GM12865 (cell line): ENCODE measurements around the gene CERS6.
A peak's percentile ranks its signal among the peaks of the same experiment; 100 is the strongest.

Experiments used
- DNase-seq: peaks from one replicate; pipeline ENCODE4 v3.0.0; 2010; ENCODE audit warnings: low read depth
- H3K4me3 ChIP-seq: 2 replicates; pipeline ENCODE4 v1.5.1; 2011; ENCODE audit warnings: mild to moderate bottlenecking, low read depth, low read length, control low read depth
- TF ChIP-seq, protein P1 (sequence below): IDR thresholded peaks from 2 replicates; pipeline ENCODE4 v1.5.1; 2011; ENCODE audit warnings: low read length, control low read depth, low read depth, inconsistent platforms; ENCODE audit not compliant: insufficient read depth; ENCODE audit errors: missing control alignments

CERS6 gene

DNA sequence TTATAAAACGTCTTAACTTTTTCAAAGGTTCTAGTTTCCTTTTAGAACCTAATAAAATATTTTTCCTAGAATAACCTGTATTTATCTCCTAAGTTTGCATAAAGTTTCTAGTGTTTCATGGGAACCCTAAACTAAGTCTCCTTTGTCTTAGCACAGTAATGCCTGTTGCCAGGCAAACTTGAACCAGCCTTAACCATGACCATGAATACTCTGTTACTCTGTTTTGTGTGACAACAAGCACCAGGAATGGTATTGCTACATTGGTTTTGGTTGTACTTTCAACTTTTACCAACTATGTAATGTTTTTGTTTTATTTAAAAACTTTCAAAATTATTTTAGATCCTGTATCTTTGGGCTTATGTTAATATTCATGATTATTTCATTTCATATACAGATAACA lies 137.6 kb downstream of the CERS6 start:
- TF ChIP-seq, protein P1, sequence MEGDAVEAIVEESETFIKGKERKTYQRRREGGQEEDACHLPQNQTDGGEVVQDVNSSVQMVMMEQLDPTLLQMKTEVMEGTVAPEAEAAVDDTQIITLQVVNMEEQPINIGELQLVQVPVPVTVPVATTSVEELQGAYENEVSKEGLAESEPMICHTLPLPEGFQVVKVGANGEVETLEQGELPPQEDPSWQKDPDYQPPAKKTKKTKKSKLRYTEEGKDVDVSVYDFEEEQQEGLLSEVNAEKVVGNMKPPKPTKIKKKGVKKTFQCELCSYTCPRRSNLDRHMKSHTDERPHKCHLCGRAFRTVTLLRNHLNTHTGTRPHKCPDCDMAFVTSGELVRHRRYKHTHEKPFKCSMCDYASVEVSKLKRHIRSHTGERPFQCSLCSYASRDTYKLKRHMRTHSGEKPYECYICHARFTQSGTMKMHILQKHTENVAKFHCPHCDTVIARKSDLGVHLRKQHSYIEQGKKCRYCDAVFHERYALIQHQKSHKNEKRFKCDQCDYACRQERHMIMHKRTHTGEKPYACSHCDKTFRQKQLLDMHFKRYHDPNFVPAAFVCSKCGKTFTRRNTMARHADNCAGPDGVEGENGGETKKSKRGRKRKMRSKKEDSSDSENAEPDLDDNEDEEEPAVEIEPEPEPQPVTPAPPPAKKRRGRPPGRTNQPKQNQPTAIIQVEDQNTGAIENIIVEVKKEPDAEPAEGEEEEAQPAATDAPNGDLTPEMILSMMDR: no peak
- DNase-seq: peak; percentile 50
- no peak overlapping the region for H3K4me3 ChIP-seq

DNA sequence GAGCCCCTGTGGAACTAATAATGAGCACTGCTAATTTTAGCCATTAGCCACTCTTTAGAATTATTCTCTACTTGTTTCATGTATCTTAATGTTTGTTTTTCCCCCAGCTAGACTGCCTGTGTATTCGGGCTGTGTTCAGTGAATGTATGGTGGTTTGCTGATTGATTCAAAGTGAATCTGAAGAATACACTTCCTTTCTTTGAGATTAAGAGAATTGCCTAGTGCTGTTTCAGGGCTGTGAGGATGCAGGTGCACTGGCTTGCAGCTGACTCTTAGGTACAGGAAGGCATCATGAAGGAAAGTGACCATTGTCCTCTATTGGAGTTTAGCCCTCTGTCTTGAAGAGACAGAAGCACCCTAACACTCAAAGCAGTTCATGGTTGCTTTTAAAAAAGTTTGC lies 138.7 kb downstream of the CERS6 start:
- H3K4me3 ChIP-seq: no peak overlapping the region; the same call in 1 of the 2 replicates
- TF ChIP-seq, protein P1: no peak
- DNase-seq: peak; percentile 76

DNA sequence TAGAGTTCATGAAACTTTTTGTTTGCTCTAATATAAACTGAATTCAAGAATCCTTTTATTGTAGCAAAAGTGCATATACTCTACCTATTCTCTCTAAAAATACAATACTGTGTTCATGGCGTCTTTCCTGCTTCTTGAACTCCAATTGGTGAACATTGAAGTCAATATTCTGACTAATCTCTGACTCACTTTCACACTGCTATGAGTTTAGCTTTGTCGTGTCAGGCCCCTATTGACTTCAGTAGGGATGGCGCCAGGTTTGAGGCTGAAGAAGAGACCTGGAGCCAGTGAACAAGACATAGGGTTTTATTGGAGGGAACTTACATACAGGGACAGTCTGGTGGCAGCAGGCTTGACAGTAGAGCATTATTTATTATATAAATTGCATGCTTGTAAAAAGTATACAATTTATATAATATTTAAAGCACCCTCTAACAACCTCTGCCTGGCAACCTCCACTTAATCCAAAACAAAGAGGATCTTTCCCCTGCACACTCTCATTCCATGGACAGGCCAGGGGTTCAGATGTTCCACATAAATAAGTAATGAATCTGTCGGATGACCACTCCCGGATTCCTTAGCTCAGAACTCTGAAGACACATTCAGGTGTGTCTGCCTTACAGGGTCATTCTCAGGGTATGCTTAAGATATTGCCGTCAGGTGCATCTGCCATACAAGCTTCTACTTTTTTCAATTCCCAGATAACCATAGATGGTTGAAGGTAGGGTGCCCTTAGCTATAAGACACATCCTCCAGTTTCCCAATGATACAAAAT lies 141.0 kb downstream of the CERS6 start:
- DNase-seq: no peak
- TF ChIP-seq, protein P1: no peak
- no peak overlapping the region for H3K4me3 ChIP-seq

DNA sequence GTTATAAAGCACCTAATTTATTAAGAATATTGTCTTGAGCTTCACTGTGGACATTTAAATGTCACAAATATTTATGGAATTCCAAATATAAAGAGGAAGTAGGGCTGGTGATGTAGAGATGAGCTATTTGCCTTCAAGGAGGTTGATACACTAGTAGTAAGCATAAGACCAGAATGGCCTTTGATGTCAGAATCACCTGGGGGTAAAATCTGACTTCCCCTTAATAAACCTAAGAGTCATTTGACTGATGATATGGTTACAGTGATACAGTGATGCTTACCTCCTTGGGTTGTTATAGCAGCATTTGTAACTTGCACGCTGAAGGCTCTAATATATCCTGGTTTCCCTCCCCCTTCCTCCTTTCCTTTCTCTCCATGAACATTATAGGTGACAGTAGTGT lies 143.7 kb downstream of the CERS6 start:
- DNase-seq: no peak
- TF ChIP-seq, protein P1: no peak
- no peak overlapping the region for H3K4me3 ChIP-seq

DNA sequence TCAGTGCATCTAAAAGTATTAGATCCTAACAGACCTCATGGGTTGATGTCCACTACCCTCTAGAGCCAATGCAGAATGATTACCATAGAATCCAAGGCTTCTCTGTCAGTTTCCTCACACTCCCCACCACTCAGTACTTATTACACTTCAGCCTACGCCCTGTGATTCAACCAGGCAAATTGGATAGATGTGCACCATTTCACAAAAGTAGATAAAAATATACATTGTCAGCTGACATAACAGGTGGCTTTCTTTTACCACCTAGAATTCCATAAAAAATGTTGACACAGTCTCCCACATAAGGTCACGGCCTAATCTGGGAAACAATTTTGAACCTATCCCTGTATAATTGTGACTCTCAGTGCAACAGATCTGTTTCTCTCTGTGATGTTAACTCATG lies 144.9 kb downstream of the CERS6 start:
- DNase-seq: no peak
- TF ChIP-seq, protein P1: no peak
- H3K4me3 ChIP-seq: no peak overlapping the region

DNA sequence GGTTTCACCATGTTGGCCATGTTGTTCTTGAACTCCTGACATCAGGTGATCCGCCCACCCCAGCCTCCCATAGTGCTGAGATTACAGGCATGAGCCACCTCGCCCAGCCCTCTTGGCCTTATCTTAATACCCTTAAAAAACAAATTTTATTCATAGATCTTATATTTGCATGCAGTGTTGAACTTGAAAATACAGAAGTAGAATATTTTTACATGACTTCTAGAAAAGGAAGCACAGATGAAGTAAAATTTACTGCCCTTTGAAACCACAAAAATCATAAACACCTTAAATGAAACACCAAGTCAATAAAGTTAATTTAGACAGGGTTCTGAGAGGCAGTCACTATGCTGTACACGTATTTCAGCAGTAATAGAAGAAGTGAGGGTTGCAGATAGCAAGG lies 145.7 kb downstream of the CERS6 start:
- TF ChIP-seq, protein P1: no peak
- no peak overlapping the region for H3K4me3 ChIP-seq
- DNase-seq: peak; percentile 63

DNA sequence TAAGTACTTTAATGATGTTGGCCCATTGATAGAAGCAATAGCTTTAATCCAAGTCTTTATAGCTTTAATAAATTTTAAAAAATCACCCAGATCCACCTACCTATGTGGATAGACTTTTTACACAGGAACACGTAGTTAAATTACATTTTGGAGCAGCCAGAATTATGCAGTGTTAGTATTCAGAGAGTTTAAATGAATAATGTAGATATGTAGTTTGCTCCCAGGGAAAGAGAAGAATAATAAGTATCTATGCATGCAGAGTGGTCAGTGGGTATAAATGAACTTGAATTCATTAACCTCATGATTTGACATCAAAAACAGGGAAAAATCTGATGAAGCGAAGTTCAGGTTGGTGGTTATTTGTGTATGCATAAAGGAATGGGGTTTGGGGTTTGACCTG lies 146.3 kb downstream of the CERS6 start:
- DNase-seq: no peak
- no peak overlapping the region for H3K4me3 ChIP-seq
- TF ChIP-seq, protein P1: no peak
